ENCODE measurements around the gene DAP. TPM values are rescaled to one million over a fixed set of nuclear protein-coding genes. Genes with fewer than 3 reads are reported as not detected.
"Not testable (repeated sequence)": the region's sequence is repeated elsewhere in the genome, so short reads cannot be mapped to it uniquely, and the experiment has no call there.

DAP gene
- total RNA-seq, 4 donors from 2014 or later, result 66.1 to 130 (median 106) TPM

- 94 to 96% methylated on average over 5 of the region's 5 CpGs for WGBS, 2 donors
- Histone ChIP-seq H3K27ac (no peak overlapping the region), H3K4me3 (replicated peaks in 1 of 3) (no peak overlapping the region), H3K36me3 (no peaks in the 10 kb centered on the region), H3K4me1 (no peaks in the 10 kb centered on the region), H3K9me3 (no peaks in the 10 kb centered on the region), H3K27me3 (no peaks in the 10 kb centered on the region)
- intact Hi-C loops (cut with DNase I), result no loop called here
- TF ChIP-seq CTCF (IDR thresholded peaks at IDR 0.05), result no peak
- TF ChIP-seq POLR2A (IDR thresholded peaks at IDR 0.05), result no peak
- DNase-seq, result no peak
Measured at GRCh38 chr5:10788358-10788757, 27.3 kb upstream of the DAP start.

- no peak for DNase-seq
- Histone ChIP-seq H3K27ac (no peak overlapping the region), H3K4me1 (no peaks in the 10 kb centered on the region), H3K27me3 (no peaks in the 10 kb centered on the region), H3K9me3 (no peaks in the 10 kb centered on the region), H3K36me3 (no peaks in the 10 kb centered on the region), H3K4me3 (replicated peaks in 1 of 3) (no peak overlapping the region)
- WGBS, 2 donors, result 66 to 80% methylated on average over 4 of the region's 4 CpGs
- TF ChIP-seq POLR2A (IDR thresholded peaks at IDR 0.05) (no peak), CTCF (IDR thresholded peaks at IDR 0.05) (no peak)
- intact Hi-C loops (cut with DNase I), result no loop called here
Measured at GRCh38 chr5:10786835-10787234, 25.8 kb upstream of the DAP start.

- H3K27me3 ChIP-seq; H3K9me3 ChIP-seq; H3K4me3 ChIP-seq (replicated peaks in 1 of 3); H3K36me3 ChIP-seq; H3K4me1 ChIP-seq; H3K27ac ChIP-seq; intact Hi-C loops (cut with DNase I); DNase-seq: not testable (repeated sequence)
- WGBS, 2 donors, result 91 to 93% methylated on average over 7 of the region's 7 CpGs
Measured at GRCh38 chr5:10780208-10780607, 19.2 kb upstream of the DAP start.

- H3K9me3 ChIP-seq, result no peaks in the 10 kb centered on the region
- no peaks in the 10 kb centered on the region for H3K27me3 ChIP-seq
- H3K4me1 ChIP-seq, result no peaks in the 10 kb centered on the region
- no peak for DNase-seq
- intact Hi-C loops (cut with DNase I), result no loop called here
- H3K27ac ChIP-seq, result no peak overlapping the region
- TF ChIP-seq CTCF (IDR thresholded peaks at IDR 0.05), result no peak
- no peak for TF ChIP-seq POLR2A (IDR thresholded peaks at IDR 0.05)
- H3K36me3 ChIP-seq, result no peaks in the 10 kb centered on the region
- no peak overlapping the region for H3K4me3 ChIP-seq (replicated peaks in 1 of 3)
Measured at GRCh38 chr5:10779592-10779991, 18.6 kb upstream of the DAP start.

- WGBS, 2 donors, result 68% methylated on average over 2 of the region's 2 CpGs
- no peak for TF ChIP-seq CTCF (IDR thresholded peaks at IDR 0.05)
- TF ChIP-seq POLR2A (IDR thresholded peaks at IDR 0.05), result no peak
- H3K4me1 ChIP-seq, result no peaks in the 10 kb centered on the region
- no peak for DNase-seq
- H3K27me3 ChIP-seq, result no peaks in the 10 kb centered on the region
- no peak overlapping the region for H3K27ac ChIP-seq
- H3K4me3 ChIP-seq (replicated peaks in 1 of 3), result no peak overlapping the region
- intact Hi-C loops (cut with DNase I), result no loop called here
- no peaks in the 10 kb centered on the region for H3K36me3 ChIP-seq
- no peaks in the 10 kb centered on the region for H3K9me3 ChIP-seq
Measured at GRCh38 chr5:10778179-10778910, 17.3 kb upstream of the DAP start.

All from thyroid gland (tissue), 4 donors.